IPS DF 6.9 (cell line): ENCODE results near the gene TGFBI.

Experiments
- DNase-seq: peaks from one replicate; pipeline ENCODE4 v3.0.0-alpha.2; 2013; ENCODE audit warnings: low read depth, low spot score
- H3K27ac ChIP-seq: one replicate; pipeline ENCODE4 v1.5.1; 2013; ENCODE audit warnings: low read length, control low read depth
- H3K27me3 ChIP-seq: 2 replicates; pipeline ENCODE4 v1.6.1; 2013; ENCODE audit warnings: mild to moderate bottlenecking, low read length; ENCODE audit not compliant: control insufficient read depth, insufficient read depth
- H3K36me3 ChIP-seq: 2 replicates; pipeline ENCODE4 v1.6.1; 2013; ENCODE audit warnings: low read length; ENCODE audit not compliant: control insufficient read depth, insufficient read depth
- H3K4me1 ChIP-seq: 2 replicates; pipeline ENCODE4 v1.6.1; 2013; ENCODE audit warnings: low read length; ENCODE audit not compliant: control insufficient read depth, insufficient read depth
- H3K4me3 ChIP-seq: 2 replicates; pipeline ENCODE4 v1.5.1; 2013; ENCODE audit warnings: mild to moderate bottlenecking, low read length
- H3K9me3 ChIP-seq: 2 replicates; pipeline ENCODE4 v1.6.1; 2013; ENCODE audit warnings: low read length, inconsistent platforms; ENCODE audit not compliant: control insufficient read depth, insufficient read depth
- WGBS: extraction: QIAGEN DNeasy Blood & Tissue Kit; methylation state at CpG from one replicate; pipeline ENCODE4 v1.1.7; 2013; ENCODE audit warnings: mixed read lengths, missing lambda C conversion rate; ENCODE audit not compliant: insufficient read length, insufficient coverage; 5-methylcytosine and 5-hydroxymethylcytosine counted together

The TGFBI gene

GRCh38 chr5:136026636-136027035 lies 2.2 kb upstream of the TGFBI start:
- DNase-seq: no peak
- peaks cover 2% of the 10 kb centered on the region; the same call in 1 of the 2 replicates for H3K4me1 ChIP-seq
- H3K27me3 ChIP-seq: peaks cover 19% of the 10 kb centered on the region; the same call in 1 of the 2 replicates
- no peaks in the 10 kb centered on the region for H3K9me3 ChIP-seq
- no CpG with 5 or more reads among the region's 3 CpGs for WGBS
- no peaks in the 10 kb centered on the region for H3K36me3 ChIP-seq
- H3K27ac ChIP-seq: no peak overlapping the region
- H3K4me3 ChIP-seq: no peak overlapping the region

GRCh38 chr5:136027311-136027710 lies 1.5 kb upstream of the TGFBI start:
- no CpG with 5 or more reads among the region's 4 CpGs for WGBS
- no peak for DNase-seq
- Histone ChIP-seq H3K27ac (no peak overlapping the region), H3K36me3 (no peaks in the 10 kb centered on the region), H3K4me3 (no peak overlapping the region), H3K9me3 (no peaks in the 10 kb centered on the region), H3K4me1 (peaks cover 2% of the 10 kb centered on the region; the same call in 1 of the 2 replicates), H3K27me3 (peaks cover 19% of the 10 kb centered on the region; the same call in 1 of the 2 replicates)

GRCh38 chr5:136028090-136028489 lies 698 bp upstream of the TGFBI start:
- DNase-seq: no peak
- peaks cover 2% of the 10 kb centered on the region; the same call in 1 of the 2 replicates for H3K4me1 ChIP-seq
- no peaks in the 10 kb centered on the region for H3K9me3 ChIP-seq
- H3K36me3 ChIP-seq: no peaks in the 10 kb centered on the region
- no peak overlapping the region for H3K27ac ChIP-seq
- no CpG with 5 or more reads among the region's 3 CpGs for WGBS
- H3K4me3 ChIP-seq: no peak overlapping the region; the same call in 1 of the 2 replicates
- H3K27me3 ChIP-seq: peaks cover 19% of the 10 kb centered on the region; the same call in 1 of the 2 replicates

GRCh38 chr5:136030252-136030651 lies 1.5 kb downstream of the TGFBI start:
- no peak overlapping the region for H3K27ac ChIP-seq
- H3K27me3 ChIP-seq: peaks cover 19% of the 10 kb centered on the region; the same call in 1 of the 2 replicates
- H3K36me3 ChIP-seq: no peaks in the 10 kb centered on the region
- no peak overlapping the region for H3K4me3 ChIP-seq
- H3K9me3 ChIP-seq: no peaks in the 10 kb centered on the region
- H3K4me1 ChIP-seq: peaks cover 2% of the 10 kb centered on the region; the same call in 1 of the 2 replicates
- no CpG with 5 or more reads among the region's 2 CpGs for WGBS
- no peak for DNase-seq

- Histone ChIP-seq H3K9me3 (no peaks in the 10 kb centered on the region), H3K36me3 (no peaks in the 10 kb centered on the region), H3K4me3 (no peak overlapping the region), H3K27ac (no peak overlapping the region), H3K27me3 (peaks cover 19% of the 10 kb centered on the region; the same call in 1 of the 2 replicates), H3K4me1 (peaks cover 2% of the 10 kb centered on the region; the same call in 1 of the 2 replicates)
- DNase-seq: no peak
- no CpG with 5 or more reads among the region's 8 CpGs for WGBS
Measured at GRCh38 chr5:136030956-136031611, 2.3 kb downstream of the TGFBI start.

- Histone ChIP-seq H3K27ac (no peak overlapping the region), H3K27me3 (peaks cover 19% of the 10 kb centered on the region; the same call in 1 of the 2 replicates), H3K4me1 (peaks cover 4% of the 10 kb centered on the region; the same call in 1 of the 2 replicates), H3K4me3 (no peak overlapping the region), H3K9me3 (no peaks in the 10 kb centered on the region), H3K36me3 (no peaks in the 10 kb centered on the region)
- WGBS: no CpG with 5 or more reads among the region's 6 CpGs
- no peak for DNase-seq
Measured at GRCh38 chr5:136031711-136032110, 2.9 kb downstream of the TGFBI start.

GRCh38 chr5:136032564-136032963 lies 3.8 kb downstream of the TGFBI start:
- no peak overlapping the region for H3K27ac ChIP-seq

GRCh38 chr5:136033234-136033633 lies 4.4 kb downstream of the TGFBI start:
- no peak overlapping the region for H3K27ac ChIP-seq
- H3K27me3 ChIP-seq: peaks cover 13% of the 10 kb centered on the region; the same call in 1 of the 2 replicates
- H3K4me1 ChIP-seq: peaks cover 4% of the 10 kb centered on the region; the same call in 1 of the 2 replicates
- no peaks in the 10 kb centered on the region for H3K36me3 ChIP-seq
- DNase-seq: no peak
- no CpG with 5 or more reads among the region's 1 CpG for WGBS
- no peak overlapping the region for H3K4me3 ChIP-seq
- no peaks in the 10 kb centered on the region for H3K9me3 ChIP-seq

More at GRCh38 chr5:136032564-136032963, 3.8 kb downstream of the TGFBI start:
- Histone ChIP-seq H3K4me3 (no peak overlapping the region), H3K27me3 (peaks cover 16% of the 10 kb centered on the region; the same call in 1 of the 2 replicates), H3K36me3 (no peaks in the 10 kb centered on the region), H3K4me1 (peaks cover 4% of the 10 kb centered on the region; the same call in 1 of the 2 replicates), H3K9me3 (no peaks in the 10 kb centered on the region)
- no peak for DNase-seq
- whole genome bisulfite sequencing: no CpG with 5 or more reads among the region's 2 CpGs

- no CpG with 5 or more reads among the region's 5 CpGs for WGBS
- Histone ChIP-seq H3K36me3 (no peaks in the 10 kb centered on the region), H3K27ac (no peak overlapping the region)
Measured at GRCh38 chr5:136033848-136034247, 5.1 kb downstream of the TGFBI start.

GRCh38 chr5:136034492-136034891 lies 5.7 kb downstream of the TGFBI start:
- Histone ChIP-seq H3K4me3 (no peak overlapping the region), H3K9me3 (no peaks in the 10 kb centered on the region), H3K4me1 (peaks cover 3% of the 10 kb centered on the region; the same call in 1 of the 2 replicates), H3K36me3 (no peaks in the 10 kb centered on the region), H3K27ac (no peak overlapping the region), H3K27me3 (peaks cover 7% of the 10 kb centered on the region; the same call in 1 of the 2 replicates)
- no CpG with 5 or more reads among the region's 1 CpG for WGBS
- no peak for DNase-seq

More at GRCh38 chr5:136033848-136034247, 5.1 kb downstream of the TGFBI start:
- no peak for DNase-seq
- Histone ChIP-seq H3K4me1 (peaks cover 4% of the 10 kb centered on the region; the same call in 1 of the 2 replicates), H3K4me3 (no peak overlapping the region), H3K27me3 (peaks cover 13% of the 10 kb centered on the region; the same call in 1 of the 2 replicates), H3K9me3 (no peaks in the 10 kb centered on the region)
